Thyroid gland (tissue), 4 donors: Measurements from ENCODE around the gene ANKS1A. TPM values are rescaled to one million over a fixed set of nuclear protein-coding genes. Genes with fewer than 3 reads are reported as not detected.

Source experiments
- DNase-seq, 2 donors: peaks; one replicate each; pipeline ENCODE4 v3.0.0-alpha.2; 2019
- H3K27ac ChIP-seq, 3 donors: fragments of 200-600 bp; sonication (generic); 1 replicate in 2 of 3; 2 replicates in 1 of 3; pipeline ENCODE4 v1.5.1; 2016 to 2019; ENCODE audit warnings: mild to moderate bottlenecking in 1 of 3, moderate library complexity in 1 of 3
- H3K27me3 ChIP-seq: fragments of 200-600 bp; sonication (generic); one replicate; pipeline ENCODE4 v1.5.1; 2019
- H3K36me3 ChIP-seq, 2 donors: fragments of 200-600 bp; sonication (generic); one replicate each; pipeline ENCODE4 v1.5.1; 2016 to 2019
- H3K4me1 ChIP-seq, 2 donors: fragments of 200-600 bp; sonication (generic); one replicate each; pipeline ENCODE4 v1.5.1; 2017 to 2019
- H3K4me3 ChIP-seq, 3 donors: fragments of 200-600 bp; sonication (generic); replicated peaks in 1 of 3; 1 replicate in 2 of 3; 2 replicates in 1 of 3; pipeline ENCODE4 v1.5.1; 2016; ENCODE audit warnings: mild to moderate bottlenecking in 1 of 3
- H3K9me3 ChIP-seq: fragments of 200-600 bp; sonication (generic); one replicate; pipeline ENCODE4 v1.5.1; 2017
- CTCF ChIP-seq, 6 experiments: fragments of 200-600 bp in 3 of 6; fragments of 450-650 bp in 3 of 6; sonication (generic) in 3 of 6; IDR thresholded peaks; one replicate each; pipeline ENCODE4 v1.5.1; 2016 to 2019; ENCODE audit warnings: antibody characterized with exemption in 6 of 6, mild to moderate bottlenecking in 2 of 6, inconsistent platforms in 1 of 6, moderate library complexity in 1 of 6
- POLR2A ChIP-seq, 2 donors: fragments of 450-650 bp; IDR thresholded peaks; one replicate each; pipeline ENCODE4 v1.6.1; 2017; ENCODE audit warnings: antibody characterized with exemption in 2 of 2, mild to moderate bottlenecking in 2 of 2, moderate library complexity in 1 of 2
- WGBS, 2 donors: methylation state at CpG; one replicate each; pipeline ENCODE4 v1.1.5; 2017; 5-methylcytosine and 5-hydroxymethylcytosine counted together
- intact Hi-C: fragments of 100-400 bp; cut with DNase I; formaldehyde crosslinking; loops from one replicate; pipeline ENCODE4 v1.15.1; 2023
- total RNA-seq, 4 donors: library from RNA; depleted of rRNA; stranded (reverse); fragments of >200 nt; gene quantifications; one replicate each; pipeline ENCODE4 v1.2.3, GENCODE V29; 2016

ANKS1A gene
- total RNA-seq, 4 donors from 2014 or later = 29.9 to 43.8 (median 34.4) TPM

GRCh38 chr6:35054743-35055130 is 165.7 kb downstream of the ANKS1A start:
- Histone ChIP-seq H3K4me3 (no peak overlapping the region), H3K36me3 (peaks cover 4 to 10% of the 10 kb centered on the region in 2 donors), H3K27ac (no peak overlapping the region), H3K4me1 (peaks cover 20 to 51% of the 10 kb centered on the region in 2 donors), H3K27me3 (no peaks in the 10 kb centered on the region), H3K9me3 (no peaks in the 10 kb centered on the region)
- no peak for DNase-seq
- WGBS, 2 donors = 87 to 95% methylated on average over 1 of the region's 1 CpG
- no peak for TF ChIP-seq POLR2A (IDR thresholded peaks at IDR 0.05)
- no peak for TF ChIP-seq CTCF (IDR thresholded peaks at IDR 0.05)
- intact Hi-C loops = no loop called here

- Histone ChIP-seq H3K27me3 (no peaks in the 10 kb centered on the region), H3K27ac (no peak overlapping the region), H3K36me3 (peaks cover 11 to 20% of the 10 kb centered on the region in 2 donors), H3K4me1 (peaks cover 20 to 40% of the 10 kb centered on the region in 2 donors), H3K4me3 (no peak overlapping the region), H3K9me3 (no peaks in the 10 kb centered on the region)
- no peak for TF ChIP-seq POLR2A (IDR thresholded peaks at IDR 0.05)
- TF ChIP-seq CTCF (IDR thresholded peaks at IDR 0.05) = no peak
- intact Hi-C loops = no loop called here
- WGBS, 2 donors = 93 to 94% methylated on average over 4 of the region's 4 CpGs
- no peak for DNase-seq
Observed at GRCh38 chr6:35055891-35056290, 166.8 kb downstream of the ANKS1A start.

- Histone ChIP-seq H3K27me3 (no peaks in the 10 kb centered on the region), H3K27ac (peak overlapping the region; percentile 62 to 66 (median 64)), H3K4me1 (peaks cover 20 to 39% of the 10 kb centered on the region in 2 donors), H3K36me3 (peaks cover 16 to 26% of the 10 kb centered on the region in 2 donors), H3K9me3 (no peaks in the 10 kb centered on the region), H3K4me3 (no peak overlapping the region)
- peak in 1 of 2 donors; percentile 38 for DNase-seq
- intact Hi-C loops = no loop called here
- no peak for TF ChIP-seq CTCF (IDR thresholded peaks at IDR 0.05)
- TF ChIP-seq POLR2A (IDR thresholded peaks at IDR 0.05) = no peak
- 84 to 90% methylated on average over 7 to 8 of the region's 8 CpGs for WGBS, 2 donors
Observed at GRCh38 chr6:35056952-35057351, 167.9 kb downstream of the ANKS1A start.

GRCh38 chr6:35057449-35058357 is 168.6 kb downstream of the ANKS1A start:
- Histone ChIP-seq H3K36me3 (peaks cover 16 to 34% of the 10 kb centered on the region in 2 donors), H3K4me3 (no peak overlapping the region), H3K27ac (peak overlapping the region; percentile 62 to 66 (median 64)), H3K9me3 (no peaks in the 10 kb centered on the region), H3K4me1 (peaks cover 20 to 36% of the 10 kb centered on the region in 2 donors), H3K27me3 (no peaks in the 10 kb centered on the region)
- WGBS, 2 donors = 55 to 71% methylated on average over 15 to 17 of the region's 17 CpGs
- no peak for TF ChIP-seq POLR2A (IDR thresholded peaks at IDR 0.05)
- TF ChIP-seq CTCF (IDR thresholded peaks at IDR 0.05) = peak in 1 of 6 experiments; percentile 21
- intact Hi-C loops = no loop called here
- DNase-seq = peak; percentile 58 to 71

GRCh38 chr6:35058358-35058675 is 169.3 kb downstream of the ANKS1A start:
- 89 to 90% methylated on average over 10 of the region's 10 CpGs for WGBS, 2 donors
- intact Hi-C loops = no loop called here
- Histone ChIP-seq H3K27me3 (no peaks in the 10 kb centered on the region), H3K36me3 (peaks cover 16 to 39% of the 10 kb centered on the region in 2 donors), H3K4me3 (no peak overlapping the region), H3K4me1 (peaks cover 20 to 30% of the 10 kb centered on the region in 2 donors), H3K9me3 (no peaks in the 10 kb centered on the region), H3K27ac (peak overlapping the region in 2 of 3 donors; percentile 64 to 66)
- DNase-seq = no peak
- TF ChIP-seq CTCF (IDR thresholded peaks at IDR 0.05) = no peak
- no peak for TF ChIP-seq POLR2A (IDR thresholded peaks at IDR 0.05)
